NCI-H2227 (cell line): ENCODE measurements around the gene MISFA.
"Not testable (repeated sequence)": the region's sequence is repeated elsewhere in the genome, so short reads cannot be mapped to it uniquely, and the experiment has no call there.

ENCODE experiments used
- DNase-seq: peaks from one replicate; lab custom pipeline; 2025; ENCODE audit not compliant: unreplicated experiment; lab: John Stamatoyannopoulos, UW

MISFA gene

DNA sequence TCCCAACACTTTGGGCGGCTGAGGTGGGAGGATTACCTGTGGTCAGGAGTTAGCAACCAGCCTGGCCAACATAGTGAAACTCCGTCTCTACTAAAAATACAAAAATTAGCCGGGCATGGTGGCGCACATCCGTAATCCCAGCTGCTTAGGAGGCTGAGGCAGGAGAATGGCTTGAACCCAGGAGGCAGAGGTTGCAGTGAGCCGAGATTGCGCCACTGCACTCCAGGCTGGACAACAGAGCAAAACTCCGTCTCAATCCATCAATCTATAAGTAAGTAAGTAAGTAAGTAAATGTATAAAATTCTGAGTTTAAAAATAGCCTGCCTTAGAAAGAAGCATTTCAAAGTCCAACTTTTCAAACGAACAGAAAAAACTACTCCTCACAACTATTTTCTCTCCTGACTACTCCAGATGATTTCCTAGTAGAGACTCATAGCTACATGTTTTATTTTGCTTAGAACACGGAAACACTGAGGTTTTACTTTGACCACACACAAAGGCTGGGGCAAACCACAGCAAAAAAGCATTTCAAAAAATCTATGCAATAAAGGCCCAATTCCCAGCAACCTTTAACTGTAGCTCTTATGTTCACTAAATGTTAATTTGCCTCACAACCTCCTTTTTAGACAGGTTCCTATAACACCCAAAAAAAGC lies 18.2 kb downstream of the MISFA start:
- DNase-seq: no peak

DNA sequence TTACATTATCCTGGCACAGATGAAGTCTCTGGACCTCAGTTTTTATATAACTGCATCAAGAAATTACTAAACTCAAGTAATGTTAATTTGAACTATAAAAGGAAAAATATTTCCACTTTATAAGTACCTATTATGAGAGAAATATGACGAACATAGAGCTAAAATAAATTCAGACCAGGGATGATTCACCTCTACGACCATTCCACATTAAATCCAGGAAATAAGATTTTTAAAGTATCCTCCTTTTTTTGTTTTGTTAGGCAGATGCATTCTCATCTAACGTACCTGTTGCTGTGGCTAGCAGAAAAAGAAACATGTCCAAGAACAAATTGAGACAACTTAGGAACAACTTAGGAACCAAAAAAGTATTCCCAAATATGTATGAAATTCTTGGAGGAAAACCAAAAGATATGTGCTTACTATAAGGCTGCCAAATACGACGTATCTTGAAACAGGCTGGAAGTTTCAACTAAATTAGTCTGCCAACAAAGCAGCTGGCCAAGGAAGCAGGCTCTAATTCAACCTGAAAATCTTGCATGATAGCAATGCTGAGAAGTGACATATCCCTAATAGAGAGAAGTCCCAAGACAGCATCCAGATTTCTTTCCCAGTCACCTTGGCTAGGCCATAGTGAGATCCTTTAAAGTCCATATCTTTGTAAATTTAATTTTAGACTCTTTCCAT lies 18.9 kb downstream of the MISFA start:
- no peak for DNase-seq

DNA sequence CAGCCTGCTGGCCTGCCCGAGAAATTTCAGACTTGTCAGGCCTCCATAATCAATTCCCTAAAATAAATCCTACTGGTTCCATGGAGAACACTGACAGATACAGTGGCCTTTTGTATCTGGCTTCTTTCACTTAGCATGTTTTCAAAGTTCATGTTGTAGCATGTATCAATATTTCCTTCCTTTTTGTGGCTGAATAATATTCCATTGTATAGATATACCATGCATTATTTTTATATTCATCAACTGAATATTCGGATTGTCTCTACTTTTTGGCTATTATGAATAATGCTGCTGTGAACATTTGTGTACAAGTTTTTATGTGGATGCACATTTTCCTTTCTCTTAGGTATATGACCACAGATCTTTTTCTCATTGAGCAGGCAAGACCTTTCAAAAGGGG lies 24.1 kb downstream of the MISFA start:
- DNase-seq: no peak

DNA sequence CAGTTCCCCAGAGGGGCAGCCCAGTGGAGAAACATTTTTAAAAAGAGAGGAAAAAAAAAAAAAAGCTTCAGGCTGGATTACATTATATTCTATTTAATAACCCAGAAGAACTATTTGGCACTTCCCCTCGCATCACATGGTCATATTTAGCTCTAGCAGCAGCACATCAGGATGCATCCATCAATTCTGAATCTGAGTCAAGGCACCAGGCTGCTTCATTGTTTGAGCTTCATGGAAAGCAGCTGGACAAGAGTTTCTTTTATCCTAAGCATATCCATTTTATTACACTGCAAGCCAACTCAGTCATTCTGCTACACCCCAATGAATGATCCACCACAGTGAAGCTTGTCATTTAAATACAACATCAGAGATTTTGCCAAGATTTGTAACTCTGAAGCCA lies 24.6 kb downstream of the MISFA start:
- DNase-seq: no peak

DNA sequence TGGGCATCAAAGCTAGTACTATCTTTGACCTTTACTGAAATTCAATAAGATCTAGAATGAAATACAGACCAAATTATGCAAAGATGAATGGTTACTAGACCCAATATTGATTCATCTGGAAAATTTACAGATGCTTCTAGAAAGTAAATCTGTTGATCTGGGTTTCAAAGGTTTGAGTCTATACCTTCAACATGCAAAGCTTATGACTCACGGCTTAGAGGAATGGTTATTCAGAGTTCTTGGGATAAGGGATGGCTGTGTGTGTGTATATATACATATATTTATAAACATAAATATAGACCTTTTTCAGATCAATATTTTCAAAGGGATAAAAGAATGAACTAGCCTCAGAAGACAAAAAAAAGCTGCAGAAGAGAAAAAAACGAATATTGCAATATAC lies 33.3 kb downstream of the MISFA start:
- no peak for DNase-seq

DNA sequence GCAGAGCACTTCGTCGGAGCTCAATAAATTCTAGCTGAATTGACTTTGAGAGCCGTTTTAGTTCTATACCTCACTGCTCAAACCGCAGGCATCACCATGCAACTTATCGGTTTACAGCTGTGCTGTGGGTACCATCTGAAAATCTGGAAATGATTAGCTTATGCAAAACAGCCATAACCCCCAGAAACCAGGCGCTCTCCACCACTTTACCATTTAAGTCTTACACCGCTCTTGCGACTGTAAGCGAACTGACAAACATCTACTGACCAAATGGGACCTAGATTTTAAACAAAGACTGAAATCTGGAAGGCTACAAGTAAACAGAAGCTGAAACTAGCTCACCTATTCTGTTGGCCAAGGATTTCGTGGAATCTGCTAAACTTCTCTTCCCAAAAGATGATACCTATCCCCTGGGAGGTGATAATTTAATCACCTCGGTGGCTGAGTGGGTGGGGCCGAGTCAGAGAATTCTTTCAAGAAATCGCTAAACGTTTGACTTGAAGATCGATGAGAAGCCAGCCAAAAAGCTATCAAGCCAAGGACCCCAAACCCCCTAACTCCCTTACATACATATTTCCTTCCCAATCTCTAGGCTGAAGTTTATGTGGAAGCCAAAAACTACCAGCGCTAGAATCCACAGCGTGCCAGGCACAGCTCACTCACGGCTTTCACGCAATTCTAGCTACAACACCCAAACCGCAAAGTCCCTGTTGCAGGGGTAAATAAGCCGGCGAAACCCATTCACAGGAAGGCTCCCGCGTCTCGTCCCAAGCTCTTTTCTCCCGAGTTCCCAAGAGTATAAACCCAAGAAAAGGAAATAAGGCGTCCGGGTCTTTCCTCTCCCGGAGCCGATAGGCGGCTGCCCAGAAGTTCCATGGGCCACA lies 33.9 kb downstream of the MISFA start:
- peak; percentile 46 for DNase-seq

DNA sequence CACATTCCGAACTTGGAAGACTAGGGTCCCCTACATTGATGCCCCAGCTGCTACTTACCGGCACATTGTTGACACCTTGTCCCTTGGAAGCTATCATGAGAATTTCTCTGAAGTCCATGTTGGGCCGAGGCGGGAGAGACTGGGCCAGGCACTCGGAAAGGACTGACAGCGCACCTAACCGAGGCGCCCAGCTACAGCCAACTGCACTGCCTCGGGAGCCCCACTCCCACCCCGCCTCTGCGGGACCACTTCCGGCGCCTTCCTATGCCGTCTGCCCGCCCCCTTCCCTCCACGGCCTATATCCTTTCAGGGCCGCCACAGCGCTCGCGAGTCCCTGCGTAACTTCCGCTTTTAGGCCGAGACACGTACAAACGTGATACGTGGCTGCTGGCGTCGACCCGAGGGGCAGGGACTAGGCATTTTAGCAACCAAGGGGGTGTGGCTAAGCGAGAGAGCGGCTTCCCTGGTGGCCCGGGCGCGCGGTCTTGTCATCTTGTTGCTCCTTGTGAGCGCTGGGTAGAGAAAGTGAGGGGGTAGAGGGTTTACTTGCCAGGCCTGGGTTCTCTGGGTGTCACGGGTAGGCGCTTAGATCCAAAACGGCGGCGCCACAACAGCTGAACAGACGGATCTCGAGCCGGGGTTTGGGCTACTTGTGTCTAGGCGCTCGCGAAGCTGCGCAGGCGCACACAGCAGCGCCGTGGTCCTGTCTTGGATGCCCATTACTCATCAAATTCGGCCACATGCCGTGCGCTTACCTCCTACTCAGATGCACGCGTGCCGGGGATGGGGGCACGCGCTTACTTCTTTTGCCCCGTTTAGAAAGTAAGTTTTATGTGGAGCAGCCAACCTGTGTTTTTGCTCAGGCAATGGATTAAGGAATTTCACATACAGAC lies 34.8 kb downstream of the MISFA start, which contains the start of gene SPTY2D1:
Gene SPTY2D1, minus strand, starts transcription at position 203 of the 893 bp plus-strand sequence. Its CDS starts 85 bp downstream, at position 118.
- peak; percentile 99 for DNase-seq

DNA sequence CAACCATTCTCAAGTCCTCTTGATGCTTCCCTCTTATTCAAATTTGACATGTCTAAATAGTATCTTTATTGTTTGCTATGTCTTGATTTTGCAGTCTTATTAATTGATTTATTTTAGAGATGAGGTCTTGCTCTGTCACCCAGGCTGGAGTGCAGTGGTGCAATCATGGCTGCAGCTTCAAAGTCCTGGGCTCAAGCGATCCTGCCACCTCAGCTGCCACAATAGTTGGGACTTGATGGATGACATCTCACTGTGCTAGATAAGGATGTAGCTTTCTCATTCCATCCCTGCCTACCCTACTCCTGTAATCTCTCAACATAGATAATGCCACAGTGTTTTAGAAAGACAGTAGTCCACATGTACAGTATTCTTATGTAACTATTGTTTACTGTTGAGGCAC lies 42.1 kb downstream of the MISFA start:
- DNase-seq: no peak

DNA sequence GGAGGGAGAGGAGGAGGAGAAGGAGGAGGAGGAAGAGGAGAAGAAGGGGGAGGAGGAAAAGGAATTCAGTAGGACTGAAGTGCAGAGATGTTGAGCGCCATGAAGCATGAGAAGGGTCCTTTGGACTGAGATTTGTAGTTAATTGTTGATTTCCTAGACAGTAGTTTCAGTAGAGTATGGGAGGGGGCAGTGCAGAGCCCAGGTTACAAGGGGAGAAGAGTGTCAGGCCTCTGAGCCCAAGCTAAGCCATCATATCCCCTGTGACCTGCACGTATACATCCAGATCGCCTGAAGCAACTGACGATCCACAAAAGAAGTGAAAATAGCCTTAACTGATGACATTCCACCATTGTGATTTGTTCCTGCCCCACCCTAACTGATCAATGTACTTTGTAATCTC lies 43.4 kb downstream of the MISFA start:
- not testable (repeated sequence) for DNase-seq

DNA sequence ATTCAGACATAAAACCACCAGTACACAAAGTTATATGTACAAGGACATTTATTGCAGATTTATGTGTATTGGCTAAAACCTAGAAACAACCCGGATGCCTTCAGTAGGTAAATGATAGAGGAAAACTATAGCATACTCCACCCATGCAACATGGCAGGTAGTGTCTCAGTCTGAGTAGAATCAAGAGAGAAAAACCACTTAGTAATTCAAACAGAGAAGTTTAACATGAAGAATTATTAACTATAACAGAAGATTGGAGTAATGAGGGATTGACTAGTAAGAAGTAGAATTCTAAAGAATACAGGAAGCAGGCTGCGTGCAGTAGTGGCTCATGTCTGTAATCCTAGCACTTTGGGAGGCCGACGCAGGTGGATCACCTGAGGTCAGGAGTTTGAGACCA lies 50.8 kb downstream of the MISFA start:
- no peak for DNase-seq

DNA sequence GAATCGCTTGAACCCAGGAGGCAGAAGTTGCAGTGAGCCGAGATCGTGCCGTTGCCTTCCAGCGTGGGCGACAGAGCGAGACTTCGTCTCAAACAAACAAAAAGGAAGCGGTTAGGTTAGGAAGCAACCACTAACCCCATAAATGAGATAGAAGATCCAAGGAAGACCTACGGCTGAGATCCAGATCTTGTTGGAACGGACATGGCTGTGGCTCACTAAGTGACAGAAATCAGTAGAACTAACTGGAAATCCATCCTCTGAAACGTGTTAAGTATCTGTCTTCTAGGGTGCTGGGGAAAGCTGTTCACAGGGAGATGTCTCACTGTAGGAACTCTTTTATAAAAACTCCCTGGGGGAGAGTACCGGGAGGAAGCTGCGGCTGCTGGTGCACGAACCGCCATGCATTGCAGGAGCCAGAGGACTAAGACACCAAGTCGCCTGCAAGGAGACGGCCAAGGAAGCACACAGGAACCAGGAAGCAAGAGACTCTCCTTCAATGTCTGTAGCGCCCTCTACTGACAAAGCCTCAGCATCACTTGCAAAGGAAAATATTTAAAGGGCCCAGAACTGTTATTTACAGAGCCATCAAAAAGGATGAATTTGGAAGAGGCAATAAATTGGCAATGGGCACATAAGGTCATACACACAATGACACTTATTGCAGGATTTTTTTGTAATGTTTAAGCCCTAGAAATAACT lies 51.4 kb downstream of the MISFA start:
- DNase-seq: peak; percentile 24
